ENCODE results near the gene MLANA.

DNA sequence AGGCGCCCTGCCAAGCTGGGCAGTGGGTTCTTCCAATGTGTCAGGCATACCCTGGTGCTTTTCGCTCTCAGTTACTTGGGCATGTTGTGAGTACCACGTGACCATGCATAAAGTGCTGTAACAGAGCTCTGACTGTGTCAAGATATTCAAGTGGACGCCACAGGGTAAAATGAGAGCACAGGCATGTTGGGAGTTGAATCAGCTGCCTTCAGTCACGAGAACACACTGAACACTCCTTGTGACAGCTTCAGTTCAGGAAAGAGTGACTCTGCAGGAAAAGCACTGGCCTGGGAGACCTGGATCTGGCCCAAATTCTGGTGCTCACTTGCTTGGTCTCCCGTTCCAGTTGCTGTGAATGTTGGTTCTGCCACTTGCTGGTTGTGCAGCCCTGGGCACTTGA lies 5.1 kb downstream of the MLANA start:
- TF ChIP-seq, protein P1, sequence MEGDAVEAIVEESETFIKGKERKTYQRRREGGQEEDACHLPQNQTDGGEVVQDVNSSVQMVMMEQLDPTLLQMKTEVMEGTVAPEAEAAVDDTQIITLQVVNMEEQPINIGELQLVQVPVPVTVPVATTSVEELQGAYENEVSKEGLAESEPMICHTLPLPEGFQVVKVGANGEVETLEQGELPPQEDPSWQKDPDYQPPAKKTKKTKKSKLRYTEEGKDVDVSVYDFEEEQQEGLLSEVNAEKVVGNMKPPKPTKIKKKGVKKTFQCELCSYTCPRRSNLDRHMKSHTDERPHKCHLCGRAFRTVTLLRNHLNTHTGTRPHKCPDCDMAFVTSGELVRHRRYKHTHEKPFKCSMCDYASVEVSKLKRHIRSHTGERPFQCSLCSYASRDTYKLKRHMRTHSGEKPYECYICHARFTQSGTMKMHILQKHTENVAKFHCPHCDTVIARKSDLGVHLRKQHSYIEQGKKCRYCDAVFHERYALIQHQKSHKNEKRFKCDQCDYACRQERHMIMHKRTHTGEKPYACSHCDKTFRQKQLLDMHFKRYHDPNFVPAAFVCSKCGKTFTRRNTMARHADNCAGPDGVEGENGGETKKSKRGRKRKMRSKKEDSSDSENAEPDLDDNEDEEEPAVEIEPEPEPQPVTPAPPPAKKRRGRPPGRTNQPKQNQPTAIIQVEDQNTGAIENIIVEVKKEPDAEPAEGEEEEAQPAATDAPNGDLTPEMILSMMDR (IDR thresholded peaks at IDR 0.05) = no peak
- TF ChIP-seq POLR2A (IDR thresholded peaks at IDR 0.05) = no peak

Measured in breast epithelium (tissue), 3 donors.